AG20443 (cell line): ENCODE measurements around the gene OPCML.
"Not testable (repeated sequence)": the region's sequence is repeated elsewhere in the genome, so short reads cannot be mapped to it uniquely, and the experiment has no call there.

ENCODE experiments used
- DNase-seq: peaks from one replicate; pipeline ENCODE4 v3.0.0; 2012; ENCODE audit warnings: low spot score, mixed read lengths

Gene OPCML

GRCh38 chr11:132424433-132424832 is 1107.9 kb downstream of the OPCML start:
- DNase-seq: no peak

- DNase-seq: no peak
Observed at GRCh38 chr11:132423266-132423665, 1109.0 kb downstream of the OPCML start.

- no peak for DNase-seq
Observed at GRCh38 chr11:132422722-132423121, 1109.6 kb downstream of the OPCML start.

- DNase-seq: no peak
Observed at GRCh38 chr11:132421555-132421954, 1110.7 kb downstream of the OPCML start.

- no peak for DNase-seq
Observed at GRCh38 chr11:132414451-132414850, 1117.8 kb downstream of the OPCML start.

GRCh38 chr11:132410383-132410782 is 1121.9 kb downstream of the OPCML start:
- DNase-seq: no peak

GRCh38 chr11:132409573-132410355 is 1122.5 kb downstream of the OPCML start:
- peak; percentile 54 for DNase-seq

- DNase-seq: no peak
Observed at GRCh38 chr11:132408877-132409276, 1123.4 kb downstream of the OPCML start.

GRCh38 chr11:132405728-132406127 is 1126.6 kb downstream of the OPCML start:
- DNase-seq: no peak

GRCh38 chr11:132402071-132402684 is 1130.1 kb downstream of the OPCML start:
- DNase-seq: peak; percentile 73

GRCh38 chr11:132396318-132396717 is 1136.0 kb downstream of the OPCML start:
- no peak for DNase-seq

GRCh38 chr11:132395434-132395833 is 1136.9 kb downstream of the OPCML start:
- no peak for DNase-seq

GRCh38 chr11:132379540-132379939 is 1152.8 kb downstream of the OPCML start:
- DNase-seq: no peak

- DNase-seq: no peak
Observed at GRCh38 chr11:132373405-132374143, 1158.7 kb downstream of the OPCML start.

- DNase-seq: not testable (repeated sequence)
Observed at GRCh38 chr11:132370114-132370513, 1162.2 kb downstream of the OPCML start.

GRCh38 chr11:132367293-132367692 is 1165.0 kb downstream of the OPCML start:
- no peak for DNase-seq

GRCh38 chr11:132365650-132366049 is 1166.7 kb downstream of the OPCML start:
- DNase-seq: no peak
